RKO (cell line): ENCODE data around the gene RBM33.
A peak's percentile ranks its signal among the peaks of the same experiment; 100 is the strongest.

Experiments used
- DNase-seq: peaks from one replicate; pipeline ENCODE4 v3.0.0-alpha.2; 2016; ENCODE audit warnings: low spot score

RBM33 gene

GRCh38 chr7:155796381-155797261 lies 152.2 kb downstream of the RBM33 start:
- DNase-seq, result peak; percentile 48

- DNase-seq, result no peak
Observed at GRCh38 chr7:155797262-155798250, 153.1 kb downstream of the RBM33 start.

GRCh38 chr7:155798673-155799439 lies 154.4 kb downstream of the RBM33 start:
- no peak for DNase-seq

GRCh38 chr7:155799514-155799913 lies 155.1 kb downstream of the RBM33 start:
- no peak for DNase-seq

GRCh38 chr7:155800301-155800700 lies 155.8 kb downstream of the RBM33 start:
- no peak for DNase-seq

GRCh38 chr7:155800741-155801267 lies 156.3 kb downstream of the RBM33 start:
- DNase-seq, result no peak

GRCh38 chr7:155802291-155802690 lies 157.8 kb downstream of the RBM33 start:
- DNase-seq, result no peak

GRCh38 chr7:155802906-155803417 lies 158.5 kb downstream of the RBM33 start:
- DNase-seq, result no peak

GRCh38 chr7:155803418-155804376 lies 159.2 kb downstream of the RBM33 start:
- DNase-seq, result no peak

- no peak for DNase-seq
Observed at GRCh38 chr7:155804431-155804831, 160.0 kb downstream of the RBM33 start.

- no peak for DNase-seq
Observed at GRCh38 chr7:155804897-155805825, 160.7 kb downstream of the RBM33 start.

- no peak for DNase-seq
Observed at GRCh38 chr7:155805826-155806095, 161.3 kb downstream of the RBM33 start.

- no peak for DNase-seq
Observed at GRCh38 chr7:155806096-155806871, 161.8 kb downstream of the RBM33 start.

GRCh38 chr7:155807065-155807671 lies 162.7 kb downstream of the RBM33 start:
- no peak for DNase-seq

- no peak for DNase-seq
Observed at GRCh38 chr7:155807789-155808548, 163.5 kb downstream of the RBM33 start.

GRCh38 chr7:155808549-155809331 lies 164.3 kb downstream of the RBM33 start:
- no peak for DNase-seq
